ENCODE measurements around the gene TNFRSF12A.
"Not testable (repeated sequence)": the region's sequence is repeated elsewhere in the genome, so short reads cannot be mapped to it uniquely, and the experiment has no call there.

The TNFRSF12A gene

DNA sequence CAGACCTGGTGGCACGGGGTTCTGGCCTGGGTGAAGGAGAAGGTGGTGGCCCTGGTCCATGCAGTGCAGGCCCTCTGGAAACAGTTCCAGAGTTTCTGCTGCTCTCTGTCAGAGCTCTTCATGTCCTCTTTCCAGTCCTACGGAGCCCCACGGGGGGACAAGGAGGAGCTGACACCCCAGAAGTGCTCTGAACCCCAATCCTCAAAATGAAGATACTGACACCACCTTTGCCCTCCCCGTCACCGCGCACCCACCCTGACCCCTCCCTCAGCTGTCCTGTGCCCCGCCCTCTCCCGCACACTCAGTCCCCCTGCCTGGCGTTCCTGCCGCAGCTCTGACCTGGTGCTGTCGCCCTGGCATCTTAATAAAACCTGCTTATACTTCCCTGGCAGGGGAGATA is 49.0 kb downstream of the TNFRSF12A start:
- not testable (repeated sequence) for DNase-seq

DNA sequence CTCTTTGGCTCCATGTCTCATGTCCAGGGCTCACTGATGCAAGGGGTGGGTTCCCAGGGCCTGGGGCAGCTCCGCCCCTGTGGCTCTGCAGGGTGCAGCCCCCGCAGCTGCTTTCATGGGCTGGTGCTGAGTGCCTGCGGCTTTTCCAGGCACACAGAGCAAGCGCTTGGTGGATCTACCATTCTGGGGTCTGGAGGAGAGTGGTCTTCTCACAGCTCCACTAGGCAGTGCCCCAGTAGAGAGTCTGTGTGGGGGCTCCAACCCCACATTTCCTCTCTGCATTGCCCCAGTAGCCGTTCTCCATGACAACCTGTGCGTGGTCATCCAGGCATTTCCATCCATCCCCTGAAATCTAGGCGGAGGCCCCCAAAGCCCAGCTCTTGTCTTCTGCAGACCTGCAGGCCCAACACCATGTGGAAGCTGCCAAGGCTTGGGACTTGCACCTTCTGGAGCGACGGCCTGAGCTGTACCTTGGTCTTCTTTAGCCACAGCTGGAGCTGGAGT is 50.5 kb downstream of the TNFRSF12A start:
- no peak for DNase-seq

DNA sequence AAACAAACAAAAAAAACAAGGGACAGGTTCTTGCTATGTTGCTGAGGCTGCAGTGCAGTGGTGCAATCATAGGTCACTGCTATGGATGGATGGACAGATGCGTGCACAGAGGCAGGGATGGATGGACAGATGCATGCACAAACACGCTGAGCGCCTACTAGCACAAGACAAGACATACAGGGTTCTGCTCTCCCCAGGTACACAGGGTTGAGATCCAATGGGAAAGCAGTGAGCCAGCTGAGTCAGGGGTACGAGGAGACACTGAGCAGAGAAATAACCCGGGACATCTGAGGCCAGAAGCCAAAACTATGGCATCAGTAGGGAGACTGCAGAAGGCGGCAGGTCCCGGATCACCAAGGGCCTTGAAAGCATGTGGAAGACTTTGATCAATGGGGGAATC is 51.5 kb downstream of the TNFRSF12A start:
- DNase-seq = no peak
